NCI-H526 treated with DMSO at 0.1 percent for 48 hours (cell line): ENCODE data around the gene PLOD3.
A peak's percentile ranks its signal among the peaks of the same experiment; 100 is the strongest.

Source experiments
- DNase-seq: peaks from one replicate; lab custom pipeline; 2025; lab: John Stamatoyannopoulos, UW

The PLOD3 gene

GRCh38 chr7:101238226-101239182, 21.1 kb upstream of the PLOD3 start:
- DNase-seq, result no peak

- no peak for DNase-seq
Observed at GRCh38 chr7:101237206-101238067, 20.1 kb upstream of the PLOD3 start, which contains the start of gene CLDN15. Gene CLDN15 (minus strand): TSS chr7:101237802. CDS start chr7:101237581, 221 bp downstream.

GRCh38 chr7:101236292-101236835, 19.0 kb upstream of the PLOD3 start:
- no peak for DNase-seq

- DNase-seq, result no peak
Observed at GRCh38 chr7:101235522-101235921, 18.1 kb upstream of the PLOD3 start.

GRCh38 chr7:101235050-101235449, 17.7 kb upstream of the PLOD3 start:
- no peak for DNase-seq

- no peak for DNase-seq
Observed at GRCh38 chr7:101234636-101235035, 17.3 kb upstream of the PLOD3 start.

GRCh38 chr7:101233907-101234547, 16.6 kb upstream of the PLOD3 start:
- DNase-seq, result no peak

- DNase-seq, result peak; percentile 57
Observed at GRCh38 chr7:101232141-101232850, 14.9 kb upstream of the PLOD3 start.

- no peak for DNase-seq
Observed at GRCh38 chr7:101231644-101232043, 14.3 kb upstream of the PLOD3 start.

GRCh38 chr7:101226721-101227120, 9.3 kb upstream of the PLOD3 start:
- DNase-seq, result no peak

GRCh38 chr7:101225650-101226049, 8.3 kb upstream of the PLOD3 start:
- no peak for DNase-seq

GRCh38 chr7:101223528-101223927, 6.1 kb upstream of the PLOD3 start:
- DNase-seq, result no peak

- DNase-seq, result no peak
Observed at GRCh38 chr7:101222275-101222830, 5.0 kb upstream of the PLOD3 start.

- no peak for DNase-seq
Observed at GRCh38 chr7:101220295-101220694, 2.9 kb upstream of the PLOD3 start.

GRCh38 chr7:101218236-101219125, 1.1 kb upstream of the PLOD3 start:
- no peak for DNase-seq

- DNase-seq, result no peak
Observed at GRCh38 chr7:101216860-101217387, 457 bp downstream of the PLOD3 start.

GRCh38 chr7:101216001-101216859, 1.2 kb downstream of the PLOD3 start:
- DNase-seq, result no peak

GRCh38 chr7:101212014-101212413, 5.4 kb downstream of the PLOD3 start:
- DNase-seq, result no peak

- no peak for DNase-seq
Observed at GRCh38 chr7:101211501-101211900, 5.9 kb downstream of the PLOD3 start.
